Endodermal cell (in vitro differentiated cells): ENCODE results near the gene DCBLD2. TPM values are rescaled to one million over a fixed set of nuclear protein-coding genes. Genes with fewer than 3 reads are reported as not detected.

Experiments used
- DNase-seq: peaks from one replicate; pipeline ENCODE4 v3.0.0-alpha.2; 2017
- H3K27ac ChIP-seq: 2 replicates; pipeline ENCODE4 v1.5.1; 2013; ENCODE audit warnings: mild to moderate bottlenecking, low read depth, low read length, moderate library complexity
- H3K27me3 ChIP-seq: 2 replicates; pipeline ENCODE4 v1.6.1; 2013; ENCODE audit warnings: mild to moderate bottlenecking, low read length, moderate library complexity; ENCODE audit not compliant: insufficient read depth, control insufficient read depth, poor library complexity, severe bottlenecking
- H3K36me3 ChIP-seq: 2 replicates; pipeline ENCODE4 v1.7.0; 2013; ENCODE audit warnings: mild to moderate bottlenecking, low read length, moderate library complexity; ENCODE audit not compliant: control insufficient read depth, insufficient read depth
- H3K4me1 ChIP-seq: one replicate; pipeline ENCODE4 v1.7.0; 2013; ENCODE audit warnings: low read length; ENCODE audit not compliant: control insufficient read depth, insufficient read depth
- H3K4me3 ChIP-seq: 2 replicates; pipeline ENCODE4 v1.5.1; 2013; ENCODE audit warnings: mild to moderate bottlenecking, low read length, moderate library complexity
- H3K9ac ChIP-seq: 2 replicates; pipeline ENCODE4 v1.6.1; 2013; ENCODE audit warnings: mild to moderate bottlenecking, low read length, moderate library complexity; ENCODE audit not compliant: poor library complexity, severe bottlenecking; ENCODE audit errors: extremely low read depth
- H3K9me3 ChIP-seq: 2 replicates; pipeline ENCODE4 v1.6.1; 2013; ENCODE audit warnings: mild to moderate bottlenecking, low read length, moderate library complexity; ENCODE audit not compliant: control insufficient read depth
- H3K27ac Mint-ChIP-seq: 2 replicates; pipeline ENCODE4 v1.8.0; 2020; ENCODE audit warnings: mixed read lengths
- H3K27me3 Mint-ChIP-seq: 2 replicates; pipeline ENCODE4 v1.8.0; 2021; ENCODE audit warnings: mild to moderate bottlenecking, mixed read lengths; ENCODE audit not compliant: insufficient read depth
- H3K36me3 Mint-ChIP-seq: 2 replicates; pipeline ENCODE4 v1.8.0; 2020; ENCODE audit warnings: low read depth, mixed read lengths
- H3K4me1 Mint-ChIP-seq: 2 replicates; pipeline ENCODE4 v1.8.0; 2020; ENCODE audit warnings: mixed read lengths
- H3K4me3 Mint-ChIP-seq: 2 replicates; pipeline ENCODE4 v1.8.0; 2020; ENCODE audit warnings: mild to moderate bottlenecking, moderate library complexity, mixed read lengths
- H3K9me3 Mint-ChIP-seq: 2 replicates; pipeline ENCODE4 v1.8.0; 2020; ENCODE audit warnings: mild to moderate bottlenecking, mixed read lengths
- WGBS, 2 experiments: methylation state at CpG; one replicate each; pipeline versions ENCODE4 v1.1.5 to v1.1.7; 2013; ENCODE audit warnings: missing lambda C conversion rate in 2 of 2, mixed read lengths in 1 of 2; ENCODE audit not compliant: insufficient coverage in 1 of 2, insufficient read length in 1 of 2; 5-methylcytosine and 5-hydroxymethylcytosine counted together
- total RNA-seq, 2 donors: library from RNA; stranded (reverse); fragmentation: NEBNext Ultra II Directional in 1 of 2; extraction: Animal tissue kit (Norgen Biotek cat#: 25700) in 1 of 2; gene quantifications; 2 replicates in 1 of 2; 3 replicates in 1 of 2; pipeline ENCODE4 v1.2.1, GENCODE V29; 2021
- TF ChIP-seq, protein P1 (sequence below): fragments of 200-600 bp; sonication (generic); conservative IDR thresholded peaks from 2 replicates; pipeline ENCODE4 v1.5.0; 2021; ENCODE audit warnings: antibody characterized with exemption, mild to moderate bottlenecking

DCBLD2 gene
- total RNA-seq, 2 donors from 2014 or later = 70.7 to 80.9 TPM

- 93 to 100% methylated on average over 1 to 2 of the region's 2 CpGs for WGBS, 2 experiments
- no peak for DNase-seq
- H3K4me3 Mint-ChIP-seq = no peak overlapping the region
- Histone ChIP-seq H3K4me1 (no peaks in the 10 kb centered on the region), H3K27ac (no peak overlapping the region), H3K4me3 (no peak overlapping the region), H3K9me3 (no peaks in the 10 kb centered on the region), H3K36me3 (no peaks in the 10 kb centered on the region), H3K27me3 (no peaks in the 10 kb centered on the region), H3K9ac (no peak overlapping the region)
- H3K27ac Mint-ChIP-seq = no peak overlapping the region
- peaks cover 5% of the 10 kb centered on the region for H3K27me3 Mint-ChIP-seq
- no peaks in the 10 kb centered on the region for H3K4me1 Mint-ChIP-seq
- H3K36me3 Mint-ChIP-seq = no peaks in the 10 kb centered on the region
- TF ChIP-seq, protein P1, sequence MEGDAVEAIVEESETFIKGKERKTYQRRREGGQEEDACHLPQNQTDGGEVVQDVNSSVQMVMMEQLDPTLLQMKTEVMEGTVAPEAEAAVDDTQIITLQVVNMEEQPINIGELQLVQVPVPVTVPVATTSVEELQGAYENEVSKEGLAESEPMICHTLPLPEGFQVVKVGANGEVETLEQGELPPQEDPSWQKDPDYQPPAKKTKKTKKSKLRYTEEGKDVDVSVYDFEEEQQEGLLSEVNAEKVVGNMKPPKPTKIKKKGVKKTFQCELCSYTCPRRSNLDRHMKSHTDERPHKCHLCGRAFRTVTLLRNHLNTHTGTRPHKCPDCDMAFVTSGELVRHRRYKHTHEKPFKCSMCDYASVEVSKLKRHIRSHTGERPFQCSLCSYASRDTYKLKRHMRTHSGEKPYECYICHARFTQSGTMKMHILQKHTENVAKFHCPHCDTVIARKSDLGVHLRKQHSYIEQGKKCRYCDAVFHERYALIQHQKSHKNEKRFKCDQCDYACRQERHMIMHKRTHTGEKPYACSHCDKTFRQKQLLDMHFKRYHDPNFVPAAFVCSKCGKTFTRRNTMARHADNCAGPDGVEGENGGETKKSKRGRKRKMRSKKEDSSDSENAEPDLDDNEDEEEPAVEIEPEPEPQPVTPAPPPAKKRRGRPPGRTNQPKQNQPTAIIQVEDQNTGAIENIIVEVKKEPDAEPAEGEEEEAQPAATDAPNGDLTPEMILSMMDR = no peak
- no peaks in the 10 kb centered on the region for H3K9me3 Mint-ChIP-seq
Observed at GRCh38 chr3:98920166-98920565, 18.7 kb upstream of the DCBLD2 start.

- no peaks in the 10 kb centered on the region for H3K4me1 Mint-ChIP-seq
- Histone ChIP-seq H3K4me1 (no peaks in the 10 kb centered on the region), H3K9me3 (no peaks in the 10 kb centered on the region), H3K27me3 (no peaks in the 10 kb centered on the region), H3K4me3 (no peak overlapping the region), H3K36me3 (no peaks in the 10 kb centered on the region), H3K27ac (no peak overlapping the region), H3K9ac (no peak overlapping the region)
- no peak overlapping the region for H3K27ac Mint-ChIP-seq
- no peaks in the 10 kb centered on the region for H3K9me3 Mint-ChIP-seq
- no peaks in the 10 kb centered on the region for H3K36me3 Mint-ChIP-seq
- TF ChIP-seq, protein P1 = no peak
- peaks cover 5% of the 10 kb centered on the region for H3K27me3 Mint-ChIP-seq
- H3K4me3 Mint-ChIP-seq = no peak overlapping the region
- no peak for DNase-seq
Observed at GRCh38 chr3:98918586-98918985, 17.1 kb upstream of the DCBLD2 start.

- Mint-ChIP-seq H3K4me1 (no peaks in the 10 kb centered on the region), H3K36me3 (no peaks in the 10 kb centered on the region), H3K27ac (no peak overlapping the region), H3K9me3 (no peaks in the 10 kb centered on the region), H3K27me3 (peaks cover 5% of the 10 kb centered on the region), H3K4me3 (no peak overlapping the region)
- no peaks in the 10 kb centered on the region for H3K36me3 ChIP-seq
- no peak overlapping the region for H3K27ac ChIP-seq
- H3K9me3 ChIP-seq = no peaks in the 10 kb centered on the region
- no peak overlapping the region for H3K9ac ChIP-seq
- no peak for DNase-seq
- TF ChIP-seq, protein P1 = no peak
- 100% methylated on average over 1 of the region's 1 CpG for WGBS, 2 experiments
- H3K4me3 ChIP-seq = no peak overlapping the region
- no peaks in the 10 kb centered on the region for H3K4me1 ChIP-seq
- H3K27me3 ChIP-seq = no peaks in the 10 kb centered on the region
Observed at GRCh38 chr3:98917608-98918007, 16.1 kb upstream of the DCBLD2 start.
